SK-N-MC (cell line): ENCODE data around the gene PGLYRP2.
A peak's percentile ranks its signal among the peaks of the same experiment; 100 is the strongest.
"Not testable (repeated sequence)": the region's sequence is repeated elsewhere in the genome, so short reads cannot be mapped to it uniquely, and the experiment has no call there.

Source experiments
- DNase-seq: peaks from one replicate; pipeline ENCODE4 v3.0.0-alpha.2; 2011; ENCODE audit warnings: low read depth, low spot score
- H3K27ac ChIP-seq: fragments of 200-600 bp; sonication (generic); 2 replicates; pipeline ENCODE4 v1.5.1; 2016; ENCODE audit warnings: mixed run types
- H3K36me3 ChIP-seq: fragments of 200-600 bp; sonication (generic); 2 replicates; pipeline ENCODE4 v1.6.1; 2017; ENCODE audit warnings: antibody characterized with exemption, low read length, mixed read lengths; ENCODE audit not compliant: insufficient read depth
- H3K4me3 ChIP-seq: fragments of 200-600 bp; sonication (generic); 2 replicates; pipeline ENCODE4 v1.5.1; 2016
- H3K9ac ChIP-seq: fragments of 200-600 bp; sonication (generic); 2 replicates; pipeline ENCODE4 v1.8.0; 2017; ENCODE audit warnings: mixed run types, mixed read lengths; ENCODE audit not compliant: insufficient read length
- H3K9me3 ChIP-seq: fragments of 200-600 bp; sonication (generic); 2 replicates; pipeline ENCODE4 v1.6.1; 2017; ENCODE audit warnings: low read depth, mild to moderate bottlenecking, antibody characterized with exemption, low read length, moderate library complexity, mixed read lengths
- EZH2 ChIP-seq: fragments of 200-600 bp; sonication (generic); IDR thresholded peaks from one replicate; pipeline ENCODE4 v1.6.1; 2017; ENCODE audit warnings: antibody characterized with exemption
- FOXP2 ChIP-seq: optimal IDR thresholded peaks from 2 replicates; pipeline ENCODE3; 2011; ENCODE audit warnings: mild to moderate bottlenecking, moderate library complexity; ENCODE audit not compliant: insufficient read depth; ENCODE audit errors: extremely low read length, control extremely low read depth
- POLR2AphosphoS5 ChIP-seq: IDR thresholded peaks from 2 replicates; pipeline ENCODE4 v1.6.1; 2012; ENCODE audit warnings: mild to moderate bottlenecking, low read depth, low read length, borderline replicate concordance

Gene PGLYRP2

GRCh38 chr19:15498156-15498858, 19.0 kb upstream of the PGLYRP2 start:
- no peaks in the 10 kb centered on the region for H3K36me3 ChIP-seq
- no peak overlapping the region for H3K9ac ChIP-seq
- no peak overlapping the region for H3K4me3 ChIP-seq
- no peak for TF ChIP-seq FOXP2
- no peak for TF ChIP-seq EZH2
- no peak for DNase-seq
- H3K9me3 ChIP-seq = no peaks in the 10 kb centered on the region
- peak overlapping the region; percentile 37; the same call in 1 of the 2 replicates for H3K27ac ChIP-seq

- TF ChIP-seq POLR2AphosphoS5 (no peak), EZH2 (no peak), FOXP2 (no peak)
- no peak for DNase-seq
- H3K9ac ChIP-seq = no peak overlapping the region
- H3K4me3 ChIP-seq = no peak overlapping the region
- H3K36me3 ChIP-seq = no peaks in the 10 kb centered on the region
- no peak overlapping the region for H3K27ac ChIP-seq
- no peaks in the 10 kb centered on the region for H3K9me3 ChIP-seq
Measured at GRCh38 chr19:15495151-15495550, 15.8 kb upstream of the PGLYRP2 start.

GRCh38 chr19:15488489-15489226, 9.4 kb upstream of the PGLYRP2 start:
- H3K9me3 ChIP-seq = no peaks in the 10 kb centered on the region
- no peak for TF ChIP-seq FOXP2
- no peak for TF ChIP-seq POLR2AphosphoS5

GRCh38 chr19:15487038-15487437, 7.7 kb upstream of the PGLYRP2 start:
- H3K27ac ChIP-seq = no peak overlapping the region
- H3K9me3 ChIP-seq = no peaks in the 10 kb centered on the region
- no peak overlapping the region for H3K9ac ChIP-seq
- no peak overlapping the region for H3K4me3 ChIP-seq
- DNase-seq = no peak
- H3K36me3 ChIP-seq = no peaks in the 10 kb centered on the region
- TF ChIP-seq EZH2 (no peak), FOXP2 (no peak), POLR2AphosphoS5 (no peak)

More at GRCh38 chr19:15488489-15489226, 9.4 kb upstream of the PGLYRP2 start:
- no peak for DNase-seq
- Histone ChIP-seq H3K27ac (no peak overlapping the region), H3K4me3 (no peak overlapping the region), H3K9ac (no peak overlapping the region), H3K36me3 (no peaks in the 10 kb centered on the region)

GRCh38 chr19:15485768-15486167, 6.5 kb upstream of the PGLYRP2 start:
- not testable (repeated sequence) for H3K4me3 ChIP-seq, H3K27ac ChIP-seq

GRCh38 chr19:15480996-15481395, 1.7 kb upstream of the PGLYRP2 start:
- not testable (repeated sequence) for H3K9me3 ChIP-seq, H3K4me3 ChIP-seq, H3K27ac ChIP-seq, DNase-seq, H3K36me3 ChIP-seq, H3K9ac ChIP-seq

More at GRCh38 chr19:15485768-15486167, 6.5 kb upstream of the PGLYRP2 start:
- not testable (repeated sequence) for H3K36me3 ChIP-seq, H3K9ac ChIP-seq, DNase-seq, H3K9me3 ChIP-seq

GRCh38 chr19:15476325-15476724, 3.0 kb downstream of the PGLYRP2 start:
- no peak for DNase-seq
- H3K36me3 ChIP-seq = no peaks in the 10 kb centered on the region
- no peak overlapping the region for H3K4me3 ChIP-seq
- no peak overlapping the region for H3K27ac ChIP-seq
- no peak for TF ChIP-seq POLR2AphosphoS5
- TF ChIP-seq EZH2 = no peak
- no peaks in the 10 kb centered on the region for H3K9me3 ChIP-seq
- H3K9ac ChIP-seq = no peak overlapping the region

- Histone ChIP-seq H3K9me3 (no peaks in the 10 kb centered on the region), H3K9ac (no peak overlapping the region), H3K36me3 (no peaks in the 10 kb centered on the region), H3K27ac (no peak overlapping the region), H3K4me3 (no peak overlapping the region)
- TF ChIP-seq EZH2 (no peak), POLR2AphosphoS5 (no peak), FOXP2 (no peak)
- DNase-seq = no peak
Measured at GRCh38 chr19:15475611-15476010, 3.7 kb downstream of the PGLYRP2 start.

- Histone ChIP-seq H3K36me3 (no peaks in the 10 kb centered on the region), H3K9me3 (no peaks in the 10 kb centered on the region), H3K27ac (no peak overlapping the region), H3K9ac (no peak overlapping the region), H3K4me3 (no peak overlapping the region)
- no peak for DNase-seq
- TF ChIP-seq EZH2 (no peak), POLR2AphosphoS5 (no peak), FOXP2 (no peak)
Measured at GRCh38 chr19:15475169-15475568, 4.1 kb downstream of the PGLYRP2 start.

GRCh38 chr19:15473821-15474220, 5.5 kb downstream of the PGLYRP2 start:
- not testable (repeated sequence) for H3K4me3 ChIP-seq, H3K9me3 ChIP-seq, H3K36me3 ChIP-seq, H3K9ac ChIP-seq, DNase-seq, H3K27ac ChIP-seq
